SU-DHL-6 (cell line): ENCODE data around the gene KATNB1.

Source experiments
- H2AFZ ChIP-seq: fragments of 200-600 bp; sonication (generic); 2 replicates; pipeline ENCODE4 v1.6.1; 2014; ENCODE audit warnings: low read depth, mild to moderate bottlenecking, moderate library complexity, mixed read lengths, antibody characterized with exemption, low read length; ENCODE audit not compliant: severe bottlenecking
- H3F3A ChIP-seq: fragments of 200-600 bp; shearing (Covaris generic); 2 replicates; pipeline ENCODE4 v1.6.0; 2016; ENCODE audit warnings: antibody characterized with exemption, mild to moderate bottlenecking; ENCODE audit not compliant: insufficient read depth
- H3K27ac ChIP-seq: fragments of 200-600 bp; sonication (generic); 2 replicates; pipeline ENCODE4 v1.5.1; 2016; ENCODE audit warnings: low read depth, mild to moderate bottlenecking, low read length, moderate library complexity, mixed read lengths
- H3K27me3 ChIP-seq: fragments of 200-600 bp; sonication (generic), shearing (Covaris generic); 2 replicates; pipeline ENCODE4 v1.6.0; 2014; ENCODE audit warnings: mild to moderate bottlenecking, low read length
- H3K36me3 ChIP-seq: fragments of 200-600 bp; sonication (generic); 2 replicates; pipeline ENCODE4 v1.6.1; 2014; ENCODE audit warnings: mild to moderate bottlenecking, low read length, mixed read lengths
- H3K4me2 ChIP-seq: fragments of 300-600, 200-600 bp; shearing (Covaris generic), sonication (generic); 2 replicates; pipeline ENCODE4 v1.6.0; 2014; ENCODE audit warnings: low read length, low read depth, mild to moderate bottlenecking; ENCODE audit not compliant: poor library complexity, severe bottlenecking
- H3K4me3 ChIP-seq: fragments of 200-600 bp; sonication (generic); 2 replicates; pipeline ENCODE4 v1.5.1; 2014; ENCODE audit warnings: antibody characterized with exemption, low read length, mild to moderate bottlenecking, mixed read lengths; ENCODE audit not compliant: insufficient read depth, poor library complexity, severe bottlenecking
- H3K79me2 ChIP-seq: fragments of 200-600 bp; sonication (generic); 2 replicates; pipeline ENCODE4 v1.6.1; 2014; ENCODE audit warnings: mild to moderate bottlenecking, low read length, moderate library complexity; ENCODE audit not compliant: insufficient read depth
- H3K9ac ChIP-seq: fragments of 200-600 bp; sonication (generic); 2 replicates; pipeline ENCODE4 v1.7.0; 2014; ENCODE audit warnings: mild to moderate bottlenecking, low read length
- H3K9me2 ChIP-seq: fragments of 200-600 bp; sonication (generic); replicated peaks from 2 replicates; pipeline ENCODE4 v1.6.1; 2014; ENCODE audit warnings: low read length; ENCODE audit not compliant: insufficient read depth
- H3K9me3 ChIP-seq: fragments of 200-600 bp; sonication (generic); 2 replicates; pipeline ENCODE4 v1.6.1; 2014; ENCODE audit warnings: low read length, mixed read lengths; ENCODE audit not compliant: insufficient read depth
- H4K20me1 ChIP-seq: fragments of 200-600 bp; sonication (generic); 2 replicates; pipeline ENCODE4 v1.6.1; 2014; ENCODE audit warnings: low read depth, mild to moderate bottlenecking, antibody characterized with exemption, low read length, moderate library complexity, mixed read lengths
- CTCF ChIP-seq: fragments of 200-600 bp; sonication (generic); IDR thresholded peaks from one replicate; pipeline ENCODE4 v1.5.1; 2017; ENCODE audit warnings: antibody characterized with exemption, mild to moderate bottlenecking, low read length, moderate library complexity; ENCODE audit not compliant: insufficient read depth, poor library complexity, severe bottlenecking
- EZH2phosphoT487 ChIP-seq: fragments of 200-600 bp; sonication (generic), shearing (Covaris generic); conservative IDR thresholded peaks from 2 replicates; pipeline ENCODE4 v1.6.1; 2018; ENCODE audit warnings: mild to moderate bottlenecking, antibody characterized with exemption, low read length, moderate library complexity, mixed read lengths

Gene KATNB1

DNA sequence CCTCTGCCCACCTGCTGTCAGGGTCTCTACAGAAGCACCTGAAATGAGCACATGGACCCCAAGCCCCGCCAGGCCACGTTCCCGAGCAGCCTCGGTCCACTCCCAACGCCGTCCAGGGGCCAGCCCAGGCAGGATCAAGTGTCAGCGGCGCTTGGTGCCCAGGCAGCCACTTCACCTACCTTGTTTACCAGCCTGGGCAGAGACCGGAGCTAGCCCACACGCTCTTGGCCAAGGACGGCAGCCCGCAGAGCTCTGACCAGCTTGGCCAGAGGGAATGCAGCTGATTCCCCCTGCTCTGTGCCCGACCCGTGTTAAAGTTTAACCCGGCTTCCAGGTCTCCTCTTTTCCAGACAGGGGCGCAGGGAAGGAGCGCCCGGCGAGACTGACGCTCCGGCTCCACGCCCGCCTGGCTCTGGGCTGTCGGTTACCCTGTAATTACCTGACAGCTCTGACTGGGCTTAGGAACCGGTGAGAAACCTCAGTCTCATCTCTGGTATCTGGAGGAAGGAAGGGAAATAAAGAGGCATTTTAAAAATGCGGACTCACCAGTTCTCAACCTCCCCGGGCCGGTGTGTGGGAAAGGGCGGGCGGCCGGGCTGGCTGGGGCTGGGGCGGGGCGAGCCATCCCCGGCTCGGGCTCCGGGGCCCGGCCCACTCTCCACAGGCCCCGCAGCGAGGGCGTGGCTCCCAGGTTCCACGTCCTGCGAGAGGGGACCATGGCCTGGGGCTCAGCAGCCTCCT is 62.1 kb downstream of the KATNB1 start:
- Histone ChIP-seq H3K27me3 (no peaks in the 10 kb centered on the region), H3K36me3 (no peaks in the 10 kb centered on the region), H3K4me3 (no peak overlapping the region), H3K79me2 (no peaks in the 10 kb centered on the region), H3K4me2 (no peak overlapping the region), H2AFZ (no peak overlapping the region), H3K27ac (no peak overlapping the region), H3F3A (no peaks in the 10 kb centered on the region), H3K9me3 (no peaks in the 10 kb centered on the region), H4K20me1 (no peaks in the 10 kb centered on the region), H3K9me2 (no peaks in the 10 kb centered on the region), H3K9ac (no peak overlapping the region)
- TF ChIP-seq EZH2phosphoT487, result no peak
- TF ChIP-seq CTCF, result no peak

DNA sequence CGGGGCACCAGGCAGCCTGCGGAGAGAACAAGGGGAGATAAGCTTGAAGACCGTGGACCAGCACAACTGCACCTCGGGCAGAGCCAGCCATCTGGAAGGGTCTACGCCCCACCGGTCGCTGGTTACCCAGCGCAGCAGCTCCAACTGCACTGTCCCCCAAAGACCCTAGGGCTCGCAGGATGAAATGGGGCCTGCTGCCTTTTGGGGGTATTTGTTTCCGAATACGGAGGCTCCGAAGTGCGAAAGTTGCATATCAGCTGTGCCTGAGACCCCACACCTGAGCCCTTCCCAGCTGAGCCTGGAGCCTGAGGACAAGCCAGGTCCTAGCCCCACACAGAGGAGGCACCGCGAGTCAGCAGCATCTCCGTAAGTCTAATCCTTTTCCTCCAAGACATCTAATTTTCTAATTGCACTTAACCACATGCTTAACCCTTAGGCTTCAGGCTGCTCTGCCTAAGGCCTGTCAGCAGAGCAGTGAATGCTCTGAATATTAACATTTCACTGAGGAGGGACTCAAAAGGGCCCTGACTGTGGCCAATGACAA is 62.8 kb downstream of the KATNB1 start:
- no peaks in the 10 kb centered on the region for H4K20me1 ChIP-seq
- H2AFZ ChIP-seq, result no peak overlapping the region
- H3K27me3 ChIP-seq, result no peaks in the 10 kb centered on the region
- H3K4me3 ChIP-seq, result no peak overlapping the region
- no peak for TF ChIP-seq CTCF
- TF ChIP-seq EZH2phosphoT487, result no peak
- H3K27ac ChIP-seq, result no peak overlapping the region
- no peaks in the 10 kb centered on the region for H3K9me3 ChIP-seq
- no peaks in the 10 kb centered on the region for H3F3A ChIP-seq
- no peaks in the 10 kb centered on the region for H3K36me3 ChIP-seq
- H3K9ac ChIP-seq, result no peak overlapping the region
- no peaks in the 10 kb centered on the region for H3K79me2 ChIP-seq
- H3K9me2 ChIP-seq, result no peaks in the 10 kb centered on the region
- no peak overlapping the region for H3K4me2 ChIP-seq

DNA sequence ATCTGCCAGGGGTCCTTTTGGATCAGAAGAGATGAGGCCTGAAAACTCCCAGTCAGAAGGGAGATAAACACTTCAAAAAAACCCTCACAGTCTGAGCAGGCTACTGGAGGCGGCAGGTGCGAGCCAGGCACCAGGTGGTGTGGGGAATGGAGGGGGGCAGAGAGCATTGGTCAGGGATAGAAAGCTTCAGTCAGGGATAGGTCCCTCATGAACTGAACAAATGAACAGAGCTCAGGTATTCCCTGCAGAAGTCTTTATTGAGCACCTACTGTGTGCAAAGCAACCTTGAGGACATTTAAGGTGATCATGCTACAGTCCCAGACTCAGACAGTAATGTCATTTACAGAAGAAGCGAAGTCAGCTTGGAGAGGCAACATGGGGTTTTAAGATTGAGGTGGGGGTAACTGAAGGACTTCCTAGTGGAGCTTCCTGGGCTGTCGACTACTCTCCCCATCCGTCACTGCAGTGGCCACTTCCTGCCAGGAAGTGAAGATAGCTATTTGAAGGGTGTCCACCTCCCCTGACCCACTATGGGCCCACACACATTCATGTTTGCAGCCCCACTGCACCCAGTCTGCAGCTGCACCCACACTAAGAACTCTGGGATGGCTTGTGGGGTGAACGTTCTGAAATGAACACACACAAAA is 63.5 kb downstream of the KATNB1 start:
- Histone ChIP-seq H3K9ac (no peak overlapping the region), H3K4me2 (no peak overlapping the region)

More for the DNA sequence above, 63.5 kb downstream of the KATNB1 start:
- Histone ChIP-seq H3K27ac (no peak overlapping the region), H3K36me3 (no peaks in the 10 kb centered on the region), H3K9me3 (no peaks in the 10 kb centered on the region), H3K4me3 (no peak overlapping the region), H3F3A (no peaks in the 10 kb centered on the region), H3K79me2 (no peaks in the 10 kb centered on the region), H3K27me3 (no peaks in the 10 kb centered on the region), H3K9me2 (no peaks in the 10 kb centered on the region), H4K20me1 (no peaks in the 10 kb centered on the region), H2AFZ (no peak overlapping the region)
- no peak for TF ChIP-seq EZH2phosphoT487
- TF ChIP-seq CTCF, result no peak
